Upper lobe of left lung (tissue), 6 donors: Measurements from ENCODE around the gene THTPA. TPM values are rescaled to one million over a fixed set of nuclear protein-coding genes. Genes with fewer than 3 reads are reported as not detected.

ENCODE experiments used
- ATAC-seq, 2 donors: fragments of 200-7000 bp; cut with Tn5 transposase; one replicate each; pipeline ENCODE4 v1.9.1; 2022; ENCODE audit warnings: mild to moderate bottlenecking in 2 of 2, moderate library complexity in 2 of 2; ENCODE audit not compliant: low FRiP score in 2 of 2
- DNase-seq, 2 donors: peaks; one replicate each; pipeline ENCODE4 v3.0.0-alpha.2; 2019 to 2020
- H3K27ac ChIP-seq, 4 donors: fragments of 200-600 bp; sonication (generic); one replicate each; pipeline ENCODE4 v1.5.1; 2016 to 2019
- H3K27me3 ChIP-seq, 4 donors: fragments of 200-600 bp; sonication (generic); one replicate each; pipeline ENCODE4 v1.5.1; 2017 to 2019
- H3K36me3 ChIP-seq, 4 donors: fragments of 200-600 bp; sonication (generic); one replicate each; pipeline ENCODE4 v1.5.1; 2016 to 2019
- H3K4me1 ChIP-seq, 4 donors: fragments of 200-600 bp; sonication (generic); one replicate each; pipeline ENCODE4 v1.5.1; 2018 to 2019
- H3K4me3 ChIP-seq, 4 donors: fragments of 200-600 bp; sonication (generic); one replicate each; pipeline ENCODE4 v1.5.1; 2017 to 2019; ENCODE audit warnings: mild to moderate bottlenecking in 2 of 4, moderate library complexity in 1 of 4
- H3K9me3 ChIP-seq, 4 donors: fragments of 200-600 bp; sonication (generic); one replicate each; pipeline ENCODE4 v1.5.1; 2018 to 2019
- CTCF ChIP-seq, 6 experiments: fragments of 450-650 bp in 4 of 6; fragments of 200-600 bp in 2 of 6; sonication (generic) in 2 of 6; IDR thresholded peaks; one replicate each; pipeline ENCODE4 v1.5.1; 2016 to 2019; ENCODE audit warnings: antibody characterized with exemption in 6 of 6
- EP300 ChIP-seq, 4 donors: sonication (generic); formaldehyde crosslinking; IDR thresholded peaks; one replicate each; pipeline ENCODE4 v1.5.1; 2017; ENCODE audit warnings: antibody characterized with exemption in 4 of 4, control low read depth in 2 of 4
- POLR2A ChIP-seq, 4 donors: fragments of 450-650 bp; IDR thresholded peaks; one replicate each; pipeline ENCODE4 v1.5.1; 2016 to 2017; ENCODE audit warnings: antibody characterized with exemption in 4 of 4, mild to moderate bottlenecking in 2 of 4
- POLR2AphosphoS5 ChIP-seq, 2 donors: sonication (generic); formaldehyde crosslinking; IDR thresholded peaks; one replicate each; pipeline ENCODE4 v1.5.1; 2017; ENCODE audit warnings: antibody characterized with exemption in 2 of 2
- WGBS, 2 donors: methylation state at CpG; one replicate each; pipeline ENCODE4 v1.1.5; 2017 to 2018; 5-methylcytosine and 5-hydroxymethylcytosine counted together
- total RNA-seq, 6 donors: library from RNA; depleted of rRNA in 4 of 6; stranded (reverse); fragments of >200 nt in 4 of 6; gene quantifications; one replicate each; pipeline versions ENCODE4 v1.1.0 to v1.2.1, GENCODE V29; 2016 to 2021
- donor health status: DM: no; HTN: no; CAD: no; lungs with moderate emphysema.
- donor health status: DM: no; HTN: yes; CAD: no; lungs with severe emphysema.

Gene THTPA
- total RNA-seq, 6 donors from 2014 or later, result 16.7 to 27.2 (median 20.4) TPM

- TF ChIP-seq POLR2A (IDR thresholded peaks at IDR 0.05) (no peak), POLR2AphosphoS5 (IDR thresholded peaks at IDR 0.05) (no peak), CTCF (IDR thresholded peaks at IDR 0.05) (no peak), EP300 (IDR thresholded peaks at IDR 0.05) (no peak)
- no peaks in the 10 kb centered on the region for H3K9me3 ChIP-seq
- 77 to 81% methylated on average over 3 of the region's 3 CpGs for WGBS, 2 donors
- no peaks in the 10 kb centered on the region for H3K36me3 ChIP-seq
- no peak overlapping the region for H3K4me3 ChIP-seq
- peaks cover 0 to 4% (median 0%) of the 10 kb centered on the region in 4 donors for H3K4me1 ChIP-seq
- no peak for ATAC-seq
- H3K27me3 ChIP-seq, result no peaks in the 10 kb centered on the region
- DNase-seq, result no peak
- no peak overlapping the region for H3K27ac ChIP-seq
Measured at GRCh38 chr14:23529016-23529415, 27.1 kb upstream of the THTPA start.

- Histone ChIP-seq H3K27me3 (no peaks in the 10 kb centered on the region), H3K4me1 (peaks cover 0 to 4% (median 0%) of the 10 kb centered on the region in 4 donors), H3K36me3 (peaks cover 0 to 6% (median 0%) of the 10 kb centered on the region in 4 donors), H3K9me3 (no peaks in the 10 kb centered on the region), H3K4me3 (no peak overlapping the region), H3K27ac (no peak overlapping the region)
- no peak for DNase-seq
- ATAC-seq, result no peak
- WGBS, 2 donors, result 70 to 78% methylated on average over 10 of the region's 10 CpGs
- no peak for TF ChIP-seq POLR2AphosphoS5 (IDR thresholded peaks at IDR 0.05)
- TF ChIP-seq POLR2A (IDR thresholded peaks at IDR 0.05), result no peak
- TF ChIP-seq CTCF (IDR thresholded peaks at IDR 0.05), result no peak
- TF ChIP-seq EP300 (IDR thresholded peaks at IDR 0.05), result no peak
Measured at GRCh38 chr14:23530375-23531055, 25.6 kb upstream of the THTPA start.

- peak in 1 of 2 donors; percentile 56 for DNase-seq
- peaks cover 0 to 4% (median 0%) of the 10 kb centered on the region in 4 donors for H3K4me1 ChIP-seq
- no peaks in the 10 kb centered on the region for H3K9me3 ChIP-seq
- H3K27ac ChIP-seq, result no peak overlapping the region
- ATAC-seq, result no peak
- H3K36me3 ChIP-seq, result peaks cover 0 to 6% (median 0%) of the 10 kb centered on the region in 4 donors
- TF ChIP-seq CTCF (IDR thresholded peaks at IDR 0.05), result no peak
- TF ChIP-seq EP300 (IDR thresholded peaks at IDR 0.05), result no peak
- no peak for TF ChIP-seq POLR2AphosphoS5 (IDR thresholded peaks at IDR 0.05)
- H3K4me3 ChIP-seq, result no peak overlapping the region
- H3K27me3 ChIP-seq, result no peaks in the 10 kb centered on the region
- 89 to 95% methylated on average over 7 to 12 of the region's 12 CpGs for WGBS, 2 donors
Measured at GRCh38 chr14:23531391-23531790, 24.7 kb upstream of the THTPA start.

GRCh38 chr14:23532658-23533057, 23.4 kb upstream of the THTPA start:
- Histone ChIP-seq H3K4me3 (no peak overlapping the region), H3K9me3 (no peaks in the 10 kb centered on the region), H3K36me3 (peaks cover 0 to 6% (median 0%) of the 10 kb centered on the region in 4 donors), H3K4me1 (peaks cover 0 to 4% (median 0%) of the 10 kb centered on the region in 4 donors), H3K27ac (no peak overlapping the region), H3K27me3 (no peaks in the 10 kb centered on the region)
- WGBS, 2 donors, result 92 to 100% methylated on average over 3 to 7 of the region's 7 CpGs
- ATAC-seq, result no peak
- no peak for TF ChIP-seq EP300 (IDR thresholded peaks at IDR 0.05)
- no peak for TF ChIP-seq POLR2AphosphoS5 (IDR thresholded peaks at IDR 0.05)
- TF ChIP-seq CTCF (IDR thresholded peaks at IDR 0.05), result no peak
- no peak for TF ChIP-seq POLR2A (IDR thresholded peaks at IDR 0.05)
- DNase-seq, result no peak
